Activated B cell treated with CpG ODN at 0.5 μM for 24 hours (primary cell): ENCODE measurements around the gene NT5C2. TPM values are rescaled to one million over a fixed set of nuclear protein-coding genes. Genes with fewer than 3 reads are reported as not detected.
"Not testable (repeated sequence)": the region's sequence is repeated elsewhere in the genome, so short reads cannot be mapped to it uniquely, and the experiment has no call there.

ENCODE experiments used
- ATAC-seq: fragments of 200-7000 bp; cut with Tn5 transposase; one replicate; pipeline ENCODE4 v1.10.0; 2021; ENCODE audit warnings: low read depth, mild to moderate bottlenecking, moderate library complexity
- CTCF ChIA-PET: fragments of 350-600 bp; sonication (Branson Sonifier 250); formaldehyde crosslinking; loops from one replicate; lab custom pipeline; 2021; ENCODE audit warnings: antibody characterized with exemption; lab: Charles Lee
- POLR2A ChIA-PET: fragments of 350-600 bp; sonication (Branson Sonifier 250); formaldehyde crosslinking; loops from one replicate; lab custom pipeline; 2021; ENCODE audit warnings: antibody characterized with exemption; lab: Charles Lee
- DNase-seq: peaks from one replicate; pipeline ENCODE4 v3.0.0; 2022
- H3K27ac Mint-ChIP-seq: one replicate; pipeline ENCODE4 v1.8.0; 2020; ENCODE audit warnings: mixed read lengths
- H3K27me3 Mint-ChIP-seq: one replicate; pipeline ENCODE4 v1.8.0; 2021; ENCODE audit warnings: mixed read lengths
- H3K36me3 Mint-ChIP-seq: one replicate; pipeline ENCODE4 v1.8.0; 2021; ENCODE audit warnings: low read depth, mixed read lengths
- H3K4me1 Mint-ChIP-seq: one replicate; pipeline ENCODE4 v1.8.0; 2021; ENCODE audit warnings: mixed read lengths
- H3K4me3 Mint-ChIP-seq: one replicate; pipeline ENCODE4 v1.8.0; 2020; ENCODE audit warnings: mild to moderate bottlenecking, mixed read lengths
- H3K9me3 Mint-ChIP-seq: one replicate; pipeline ENCODE4 v1.8.0; 2020; ENCODE audit warnings: mixed read lengths
- CTCF ChIP-seq: fragments of 200-600 bp; IDR thresholded peaks from one replicate; pipeline ENCODE4 v1.8.0; 2022; ENCODE audit warnings: antibody characterized with exemption, mild to moderate bottlenecking
- intact Hi-C: fragments of 100-400 bp; cut with micrococcal nuclease; formaldehyde crosslinking; loops from one replicate; pipeline ENCODE4 v1.15.1; 2024
- total RNA-seq: library from RNA; stranded (reverse); gene quantifications from 2 replicates; pipeline ENCODE4 v1.2.3, GENCODE V29; 2022

NT5C2 gene
- total RNA-seq, 1 donor from 2014 or later: 60.4 TPM

GRCh38 chr10:103149991-103150622 lies 43.0 kb downstream of the NT5C2 start:
- CTCF ChIA-PET: no interaction called here
- ATAC-seq (no peak), DNase-seq (no peak)
- H3K27me3 Mint-ChIP-seq: no peaks in the 10 kb centered on the region
- peaks cover 54% of the 10 kb centered on the region for H3K36me3 Mint-ChIP-seq
- no peak overlapping the region for H3K4me3 Mint-ChIP-seq
- no peak overlapping the region for H3K27ac Mint-ChIP-seq
- POLR2A ChIA-PET: no interaction called here
- H3K9me3 Mint-ChIP-seq: no peaks in the 10 kb centered on the region
- H3K4me1 Mint-ChIP-seq: no peaks in the 10 kb centered on the region
- intact Hi-C loops: no loop called here
- no peak for TF ChIP-seq CTCF

- no peak for TF ChIP-seq CTCF
- ATAC-seq (no peak), DNase-seq (no peak)
- POLR2A ChIA-PET: no interaction called here
- intact Hi-C loops: no loop called here
- Mint-ChIP-seq H3K27ac (no peak overlapping the region), H3K4me1 (no peaks in the 10 kb centered on the region), H3K27me3 (no peaks in the 10 kb centered on the region), H3K9me3 (no peaks in the 10 kb centered on the region), H3K36me3 (peaks cover 43% of the 10 kb centered on the region), H3K4me3 (no peak overlapping the region)
- CTCF ChIA-PET: no interaction called here
Measured at GRCh38 chr10:103147645-103148044, 45.4 kb downstream of the NT5C2 start.

GRCh38 chr10:103145860-103146466 lies 47.1 kb downstream of the NT5C2 start:
- H3K27me3 Mint-ChIP-seq: no peaks in the 10 kb centered on the region
- H3K4me1 Mint-ChIP-seq: no peaks in the 10 kb centered on the region
- no peak for ATAC-seq
- no peak overlapping the region for H3K4me3 Mint-ChIP-seq
- no peaks in the 10 kb centered on the region for H3K9me3 Mint-ChIP-seq
- intact Hi-C loops: no loop called here
- DNase-seq: no peak
- ChIA-PET POLR2A (no interaction called here), CTCF (no interaction called here)
- peaks cover 42% of the 10 kb centered on the region for H3K36me3 Mint-ChIP-seq
- TF ChIP-seq CTCF: no peak
- H3K27ac Mint-ChIP-seq: no peak overlapping the region

- no peak for TF ChIP-seq CTCF
- no peaks in the 10 kb centered on the region for H3K9me3 Mint-ChIP-seq
- H3K4me3 Mint-ChIP-seq: no peak overlapping the region
- H3K27ac Mint-ChIP-seq: no peak overlapping the region
- POLR2A ChIA-PET: no interaction called here
- peaks cover 43% of the 10 kb centered on the region for H3K36me3 Mint-ChIP-seq
- ATAC-seq (no peak), DNase-seq (no peak)
- no peaks in the 10 kb centered on the region for H3K4me1 Mint-ChIP-seq
- intact Hi-C loops: no loop called here
- H3K27me3 Mint-ChIP-seq: no peaks in the 10 kb centered on the region
- CTCF ChIA-PET: no interaction called here
Measured at GRCh38 chr10:103145046-103145445, 48.0 kb downstream of the NT5C2 start.

GRCh38 chr10:103144041-103144440 lies 49.0 kb downstream of the NT5C2 start:
- POLR2A ChIA-PET: interaction anchor here (0.6 kb wide), 1 partner anchor 42 kb away, joined by 11 read pairs; no protein-coding TSS in a partner anchor
- ATAC-seq (no peak), DNase-seq (no peak)
- no peak overlapping the region for H3K4me3 Mint-ChIP-seq
- H3K4me1 Mint-ChIP-seq: no peaks in the 10 kb centered on the region
- intact Hi-C loops: no loop called here
- H3K9me3 Mint-ChIP-seq: no peaks in the 10 kb centered on the region
- CTCF ChIA-PET: no interaction called here
- no peak overlapping the region for H3K27ac Mint-ChIP-seq
- no peak for TF ChIP-seq CTCF
- H3K36me3 Mint-ChIP-seq: peaks cover 45% of the 10 kb centered on the region
- no peaks in the 10 kb centered on the region for H3K27me3 Mint-ChIP-seq

GRCh38 chr10:103143641-103144040 lies 49.4 kb downstream of the NT5C2 start:
- DNase-seq, intact Hi-C loops, POLR2A ChIA-PET, H3K4me3 Mint-ChIP-seq, H3K9me3 Mint-ChIP-seq, ATAC-seq, CTCF ChIA-PET, H3K4me1 Mint-ChIP-seq, H3K27ac Mint-ChIP-seq, H3K27me3 Mint-ChIP-seq: not testable (repeated sequence)
- peaks cover 43% of the 10 kb centered on the region for H3K36me3 Mint-ChIP-seq
